SK-N-SH (cell line): ENCODE data around the gene CADPS2. TPM values are rescaled to one million over a fixed set of nuclear protein-coding genes. Genes with fewer than 3 reads are reported as not detected.

Source experiments
- CTCF ChIA-PET: fragments of 300-600, 350-600 bp; formaldehyde crosslinking; extraction: SDS; loops from one replicate; lab custom pipeline; 2021; lab: Yijun Ruan, JAX
- POLR2A ChIA-PET: fragments of 350-600 bp; sonication (Branson Sonifier 250); formaldehyde crosslinking; extraction: SDS; loops from one replicate; lab custom pipeline; 2020; ENCODE audit warnings: antibody characterized with exemption, inconsistent platforms; lab: Yijun Ruan, JAX
- DNase-seq: peaks from one replicate; pipeline ENCODE4 v3.0.0; 2012
- H2AFZ ChIP-seq: fragments of 200-600 bp; sonication (generic); 2 replicates; pipeline ENCODE4 v1.8.1; 2016; ENCODE audit warnings: antibody characterized with exemption, mild to moderate bottlenecking, low read depth
- H3F3A ChIP-seq: fragments of 200-600 bp; sonication (generic); replicated peaks from 2 replicates; pipeline ENCODE3; 2016; ENCODE audit warnings: antibody characterized with exemption, mild to moderate bottlenecking; ENCODE audit not compliant: insufficient read depth
- H3K27ac ChIP-seq, 2 experiments: fragments of 200-500 bp in 1 of 2; fragments of 200-600 bp in 1 of 2; sonication (Bioruptor generic) in 1 of 2; sonication (generic), shearing (Covaris generic) in 1 of 2; 2 replicates each; pipeline versions ENCODE4 v1.5.1 to v1.6.1; 2014 to 2016; ENCODE audit warnings: low read depth in 2 of 2, inconsistent platforms in 1 of 2, low read length in 1 of 2, mild to moderate bottlenecking in 1 of 2, mixed read lengths in 1 of 2
- H3K27me3 ChIP-seq: fragments of 200-600 bp; sonication (generic), shearing (Covaris generic); 2 replicates; pipeline ENCODE4 v1.6.1; 2016; ENCODE audit warnings: mixed run types; ENCODE audit not compliant: insufficient read depth
- H3K36me3 ChIP-seq, 2 experiments: fragments of 200-500 bp in 1 of 2; fragments of 200-600 bp in 1 of 2; sonication (Bioruptor generic) in 1 of 2; sonication (generic) in 1 of 2; replicated peaks in 1 of 2; 2 replicates each; pipeline versions ENCODE3 to v1.5.1; 2014 to 2016; ENCODE audit warnings: low read length in 1 of 2, mild to moderate bottlenecking in 1 of 2; ENCODE audit not compliant: insufficient read depth in 2 of 2, control insufficient read depth in 1 of 2
- H3K4me1 ChIP-seq, 2 experiments: fragments of 200-500 bp in 1 of 2; fragments of 200-600 bp in 1 of 2; sonication (Bioruptor generic) in 1 of 2; sonication (generic), shearing (Covaris generic) in 1 of 2; 2 replicates each; pipeline versions ENCODE4 v1.5.1 to v1.6.1; 2014 to 2016; ENCODE audit warnings: low read depth in 1 of 2, low read length in 1 of 2, mixed run types in 1 of 2; ENCODE audit not compliant: insufficient read depth in 2 of 2, control insufficient read depth in 1 of 2
- H3K4me2 ChIP-seq: fragments of 200-600 bp; sonication (generic), shearing (Covaris generic); 2 replicates; pipeline ENCODE4 v1.6.1; 2017; ENCODE audit warnings: mixed run types
- H3K4me3 ChIP-seq, 2 experiments: fragments of 200-500 bp in 1 of 2; fragments of 200-600 bp in 1 of 2; sonication (Bioruptor generic) in 1 of 2; sonication (generic), shearing (Covaris generic) in 1 of 2; 2 replicates each; pipeline versions ENCODE4 v1.5.1 to v1.8.1; 2014 to 2016; ENCODE audit warnings: low read depth in 2 of 2, inconsistent platforms in 1 of 2, low read length in 1 of 2, mild to moderate bottlenecking in 1 of 2, mixed read lengths in 1 of 2, moderate library complexity in 1 of 2
- H3K79me2 ChIP-seq: fragments of 200-600 bp; sonication (generic); 2 replicates; pipeline ENCODE4 v1.8.1; 2017; ENCODE audit warnings: mild to moderate bottlenecking; ENCODE audit not compliant: insufficient read depth
- H3K9ac ChIP-seq: fragments of 200-600 bp; sonication (generic); 2 replicates; pipeline ENCODE4 v1.6.1; 2017; ENCODE audit warnings: mixed run types
- H3K9me2 ChIP-seq: fragments of 200-600 bp; sonication (generic); 2 replicates; pipeline ENCODE4 v1.6.1; 2017; ENCODE audit warnings: mixed run types
- H3K9me3 ChIP-seq: fragments of 200-600 bp; sonication (generic); 2 replicates; pipeline ENCODE4 v1.6.1; 2017; ENCODE audit warnings: mixed run types, mild to moderate bottlenecking, moderate library complexity
- H4K20me1 ChIP-seq: fragments of 200-600 bp; sonication (generic); 2 replicates; pipeline ENCODE4 v1.6.1; 2017; ENCODE audit warnings: mild to moderate bottlenecking, mixed run types; ENCODE audit not compliant: insufficient read depth
- ELF1 ChIP-seq: IDR thresholded peaks from 2 replicates; pipeline ENCODE4 v1.4.0; 2012
- GATA2 ChIP-seq: sonication (generic); formaldehyde crosslinking; IDR thresholded peaks from 2 replicates; pipeline ENCODE4 v1.5.0; 2020; ENCODE audit warnings: mild to moderate bottlenecking, missing genetic modification reagents
- POLR2AphosphoS5 ChIP-seq: IDR thresholded peaks from 2 replicates; pipeline ENCODE4 v1.6.1; 2012; ENCODE audit warnings: low read depth, low read length
- RAD21 ChIP-seq: IDR thresholded peaks from 2 replicates; pipeline ENCODE4 v1.6.1; 2012; ENCODE audit warnings: mild to moderate bottlenecking, low read length
- RFX5 ChIP-seq: IDR thresholded peaks from 2 replicates; pipeline ENCODE4 v1.6.1; 2012; ENCODE audit warnings: mild to moderate bottlenecking, improper control_type of control experiment, low read length
- SIN3A ChIP-seq: IDR thresholded peaks from 2 replicates; pipeline ENCODE4 v1.6.1; 2012; ENCODE audit warnings: low read depth, mild to moderate bottlenecking, low read length, moderate library complexity, borderline replicate concordance
- SMC3 ChIP-seq: IDR thresholded peaks from 2 replicates; pipeline ENCODE4 v1.6.1; 2012; ENCODE audit warnings: low read depth, low read length, improper control_type of control experiment
- TEAD4 ChIP-seq: IDR thresholded peaks from 2 replicates; pipeline ENCODE4 v1.4.0; 2012; ENCODE audit warnings: mild to moderate bottlenecking, borderline replicate concordance; ENCODE audit not compliant: insufficient read depth
- WGBS: methylation state at CpG from one replicate; pipeline ENCODE4 v1.1.6; 2017; ENCODE audit warnings: low lambda C conversion rate; 5-methylcytosine and 5-hydroxymethylcytosine counted together
- polyA plus RNA-seq, 3 experiments: library from polyadenylated mRNA; depleted of rRNA; stranded (reverse); fragments of >200 nt; gene quantifications; 2 replicates each; pipeline ENCODE4 v1.2.3, GENCODE V29; 2012
- TF ChIP-seq, protein P1 (sequence below): IDR thresholded peaks from 2 replicates; pipeline ENCODE4 v1.4.0; 2012; ENCODE audit warnings: low read depth, borderline replicate concordance
- TF ChIP-seq, protein P2 (sequence below): fragments of 150-350 bp; IDR thresholded peaks from 2 replicates; pipeline ENCODE4 v1.6.1; 2016; ENCODE audit warnings: mild to moderate bottlenecking, low read depth, low read length
- TF ChIP-seq, protein P3 (sequence below): IDR thresholded peaks from 2 replicates; pipeline ENCODE4 v1.6.1; 2012; ENCODE audit warnings: mild to moderate bottlenecking, low read depth, low read length, moderate library complexity
- TF ChIP-seq, protein P4 (sequence below): IDR thresholded peaks from 2 replicates; pipeline ENCODE4 v1.4.0; 2012; ENCODE audit warnings: low read depth, borderline replicate concordance

Gene CADPS2
- polyA plus RNA-seq, 1 of the 3 experiments (the other 2 are of a cell fraction), result 0.05 TPM

DNA sequence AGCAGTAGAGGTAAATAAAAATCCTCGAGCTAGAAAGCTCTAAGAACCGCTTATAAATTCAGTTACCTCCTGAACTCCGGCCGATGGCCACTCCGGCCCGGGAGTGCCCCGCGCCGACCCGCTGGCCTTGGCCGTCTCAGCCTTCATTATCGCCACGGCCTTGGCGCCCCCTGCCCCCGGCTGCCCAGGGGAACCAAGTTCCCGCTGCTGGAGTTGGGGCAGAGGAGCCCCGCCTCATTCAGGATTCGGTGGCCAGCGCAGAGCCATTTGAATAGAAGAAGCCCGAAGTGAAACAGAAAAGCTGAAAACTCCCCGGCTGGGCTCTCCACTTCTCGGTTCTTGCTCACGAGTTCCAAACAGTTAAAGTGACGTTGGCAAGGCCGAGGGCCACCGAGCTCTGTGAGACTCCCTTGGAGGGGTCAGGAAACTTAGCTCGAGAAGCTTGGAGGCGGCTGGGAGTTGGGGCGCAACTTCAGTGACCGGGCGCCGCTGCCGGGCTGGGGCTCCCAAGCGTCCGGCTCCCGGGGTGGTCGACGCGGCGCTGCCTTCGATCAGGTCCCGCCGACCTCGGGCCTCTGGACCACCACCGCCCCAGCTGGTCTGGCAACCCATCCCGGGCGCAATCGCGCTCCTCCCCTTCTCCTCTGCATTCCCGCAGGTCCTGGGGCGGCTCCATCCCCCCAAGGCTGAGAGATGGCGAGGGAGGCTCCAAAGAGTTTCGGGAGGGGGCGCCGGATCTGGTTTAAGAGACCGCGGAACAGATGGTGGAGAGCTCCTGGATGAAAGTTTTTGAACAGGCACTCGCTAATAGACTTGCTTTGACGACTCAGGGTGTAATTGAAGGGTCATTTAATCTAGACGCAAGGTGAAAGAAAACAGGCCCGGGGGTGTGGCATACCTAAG lies 575.9 kb downstream of the CADPS2 start:
- POLR2A ChIA-PET, result interaction anchor here (0.6 kb wide), 1 partner anchor 1219 kb away, joined by 7 read pairs; no protein-coding TSS in a partner anchor
- H2AFZ ChIP-seq, result peak overlapping the region; percentile 64

DNA sequence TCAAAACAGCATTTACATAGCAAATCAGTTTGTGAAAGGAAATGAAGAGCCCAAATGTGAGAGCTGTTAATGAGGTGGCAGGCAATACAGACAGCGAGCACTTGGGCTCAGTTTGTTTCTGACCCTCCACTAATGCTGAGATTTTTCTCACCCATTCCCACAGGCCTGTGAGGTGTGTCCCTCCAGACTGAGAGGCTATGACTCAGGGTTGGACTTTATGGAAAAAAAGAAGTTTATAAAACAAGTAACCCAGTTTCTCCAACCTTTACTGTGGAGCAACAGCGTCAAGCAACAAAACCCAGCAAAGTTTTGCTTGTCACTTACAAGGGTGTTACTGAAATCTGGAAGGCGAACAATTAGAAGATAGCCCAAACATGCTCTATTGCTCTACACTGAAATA lies 576.8 kb downstream of the CADPS2 start:
- H3K36me3 ChIP-seq, result no peaks in the 10 kb centered on the region
- no peaks in the 10 kb centered on the region for H3K9me2 ChIP-seq
- H3F3A ChIP-seq, result no peaks in the 10 kb centered on the region
- no peak overlapping the region for H3K4me3 ChIP-seq
- ChIA-PET CTCF (no interaction called here), POLR2A (no interaction called here)
- TF ChIP-seq TEAD4 (no peak), RAD21 (no peak), ELF1 (no peak), SMC3 (no peak), SIN3A (no peak), POLR2AphosphoS5 (no peak), RFX5 (no peak)
- TF ChIP-seq, protein P1, sequence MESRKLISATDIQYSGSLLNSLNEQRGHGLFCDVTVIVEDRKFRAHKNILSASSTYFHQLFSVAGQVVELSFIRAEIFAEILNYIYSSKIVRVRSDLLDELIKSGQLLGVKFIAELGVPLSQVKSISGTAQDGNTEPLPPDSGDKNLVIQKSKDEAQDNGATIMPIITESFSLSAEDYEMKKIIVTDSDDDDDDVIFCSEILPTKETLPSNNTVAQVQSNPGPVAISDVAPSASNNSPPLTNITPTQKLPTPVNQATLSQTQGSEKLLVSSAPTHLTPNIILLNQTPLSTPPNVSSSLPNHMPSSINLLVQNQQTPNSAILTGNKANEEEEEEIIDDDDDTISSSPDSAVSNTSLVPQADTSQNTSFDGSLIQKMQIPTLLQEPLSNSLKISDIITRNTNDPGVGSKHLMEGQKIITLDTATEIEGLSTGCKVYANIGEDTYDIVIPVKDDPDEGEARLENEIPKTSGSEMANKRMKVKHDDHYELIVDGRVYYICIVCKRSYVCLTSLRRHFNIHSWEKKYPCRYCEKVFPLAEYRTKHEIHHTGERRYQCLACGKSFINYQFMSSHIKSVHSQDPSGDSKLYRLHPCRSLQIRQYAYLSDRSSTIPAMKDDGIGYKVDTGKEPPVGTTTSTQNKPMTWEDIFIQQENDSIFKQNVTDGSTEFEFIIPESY, result no peak
- TF ChIP-seq, protein P2, sequence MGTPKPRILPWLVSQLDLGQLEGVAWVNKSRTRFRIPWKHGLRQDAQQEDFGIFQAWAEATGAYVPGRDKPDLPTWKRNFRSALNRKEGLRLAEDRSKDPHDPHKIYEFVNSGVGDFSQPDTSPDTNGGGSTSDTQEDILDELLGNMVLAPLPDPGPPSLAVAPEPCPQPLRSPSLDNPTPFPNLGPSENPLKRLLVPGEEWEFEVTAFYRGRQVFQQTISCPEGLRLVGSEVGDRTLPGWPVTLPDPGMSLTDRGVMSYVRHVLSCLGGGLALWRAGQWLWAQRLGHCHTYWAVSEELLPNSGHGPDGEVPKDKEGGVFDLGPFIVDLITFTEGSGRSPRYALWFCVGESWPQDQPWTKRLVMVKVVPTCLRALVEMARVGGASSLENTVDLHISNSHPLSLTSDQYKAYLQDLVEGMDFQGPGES, result no peak
- TF ChIP-seq, protein P3, sequence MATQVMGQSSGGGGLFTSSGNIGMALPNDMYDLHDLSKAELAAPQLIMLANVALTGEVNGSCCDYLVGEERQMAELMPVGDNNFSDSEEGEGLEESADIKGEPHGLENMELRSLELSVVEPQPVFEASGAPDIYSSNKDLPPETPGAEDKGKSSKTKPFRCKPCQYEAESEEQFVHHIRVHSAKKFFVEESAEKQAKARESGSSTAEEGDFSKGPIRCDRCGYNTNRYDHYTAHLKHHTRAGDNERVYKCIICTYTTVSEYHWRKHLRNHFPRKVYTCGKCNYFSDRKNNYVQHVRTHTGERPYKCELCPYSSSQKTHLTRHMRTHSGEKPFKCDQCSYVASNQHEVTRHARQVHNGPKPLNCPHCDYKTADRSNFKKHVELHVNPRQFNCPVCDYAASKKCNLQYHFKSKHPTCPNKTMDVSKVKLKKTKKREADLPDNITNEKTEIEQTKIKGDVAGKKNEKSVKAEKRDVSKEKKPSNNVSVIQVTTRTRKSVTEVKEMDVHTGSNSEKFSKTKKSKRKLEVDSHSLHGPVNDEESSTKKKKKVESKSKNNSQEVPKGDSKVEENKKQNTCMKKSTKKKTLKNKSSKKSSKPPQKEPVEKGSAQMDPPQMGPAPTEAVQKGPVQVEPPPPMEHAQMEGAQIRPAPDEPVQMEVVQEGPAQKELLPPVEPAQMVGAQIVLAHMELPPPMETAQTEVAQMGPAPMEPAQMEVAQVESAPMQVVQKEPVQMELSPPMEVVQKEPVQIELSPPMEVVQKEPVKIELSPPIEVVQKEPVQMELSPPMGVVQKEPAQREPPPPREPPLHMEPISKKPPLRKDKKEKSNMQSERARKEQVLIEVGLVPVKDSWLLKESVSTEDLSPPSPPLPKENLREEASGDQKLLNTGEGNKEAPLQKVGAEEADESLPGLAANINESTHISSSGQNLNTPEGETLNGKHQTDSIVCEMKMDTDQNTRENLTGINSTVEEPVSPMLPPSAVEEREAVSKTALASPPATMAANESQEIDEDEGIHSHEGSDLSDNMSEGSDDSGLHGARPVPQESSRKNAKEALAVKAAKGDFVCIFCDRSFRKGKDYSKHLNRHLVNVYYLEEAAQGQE, result no peak
- no peak overlapping the region for H3K27ac ChIP-seq
- no peaks in the 10 kb centered on the region for H3K9me3 ChIP-seq
- peaks cover 0 to 7% of the 10 kb centered on the region in 2 experiments; a peak in 1 of 4 replicates for H3K4me1 ChIP-seq
- no peak overlapping the region for H3K4me2 ChIP-seq
- H4K20me1 ChIP-seq, result no peaks in the 10 kb centered on the region
- WGBS, result 17% methylated on average over 3 of the region's 3 CpGs
- DNase-seq, result no peak
- peaks cover 95% of the 10 kb centered on the region for H3K27me3 ChIP-seq
- no peak overlapping the region for H2AFZ ChIP-seq
- no peaks in the 10 kb centered on the region for H3K79me2 ChIP-seq
- no peak overlapping the region for H3K9ac ChIP-seq

More for the DNA sequence above, 575.9 kb downstream of the CADPS2 start:
- no peak overlapping the region for H3K27ac ChIP-seq
- H3K9ac ChIP-seq, result no peak overlapping the region
- peak overlapping the region; percentile 82 for H3K4me2 ChIP-seq
- CTCF ChIA-PET, result interaction anchor here (0.5 kb wide), 1 partner anchor 36 kb away, joined by 3 read pairs; no protein-coding TSS in a partner anchor
- TF ChIP-seq, protein P4, sequence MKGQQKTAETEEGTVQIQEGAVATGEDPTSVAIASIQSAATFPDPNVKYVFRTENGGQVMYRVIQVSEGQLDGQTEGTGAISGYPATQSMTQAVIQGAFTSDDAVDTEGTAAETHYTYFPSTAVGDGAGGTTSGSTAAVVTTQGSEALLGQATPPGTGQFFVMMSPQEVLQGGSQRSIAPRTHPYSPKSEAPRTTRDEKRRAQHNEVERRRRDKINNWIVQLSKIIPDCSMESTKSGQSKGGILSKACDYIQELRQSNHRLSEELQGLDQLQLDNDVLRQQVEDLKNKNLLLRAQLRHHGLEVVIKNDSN, result no peak
- no peak for TF ChIP-seq GATA2 (CRISPR knock-in tag)
- no peaks in the 10 kb centered on the region for H4K20me1 ChIP-seq
- no peaks in the 10 kb centered on the region for H3K36me3 ChIP-seq
- no peaks in the 10 kb centered on the region for H3K79me2 ChIP-seq
- no peaks in the 10 kb centered on the region for H3F3A ChIP-seq
- H3K4me1 ChIP-seq, result peaks cover 0 to 7% of the 10 kb centered on the region in 2 experiments; a peak in 1 of 4 replicates
- H3K27me3 ChIP-seq, result peaks cover 95% of the 10 kb centered on the region
- H3K9me3 ChIP-seq, result no peaks in the 10 kb centered on the region
- DNase-seq, result no peak
- no peaks in the 10 kb centered on the region for H3K9me2 ChIP-seq
- WGBS, result 6% methylated on average over 46 of the region's 61 CpGs
- H3K4me3 ChIP-seq, result peak overlapping the region; percentile 22 to 58; a peak in 3 of 4 replicates
